SK-N-SH (cell line): ENCODE results near the gene PRELID3B. TPM values are rescaled to one million over a fixed set of nuclear protein-coding genes. Genes with fewer than 3 reads are reported as not detected.

Experiments used
- CTCF ChIA-PET: fragments of 300-600, 350-600 bp; formaldehyde crosslinking; extraction: SDS; loops from one replicate; lab custom pipeline; 2021; lab: Yijun Ruan, JAX
- POLR2A ChIA-PET: fragments of 350-600 bp; sonication (Branson Sonifier 250); formaldehyde crosslinking; extraction: SDS; loops from one replicate; lab custom pipeline; 2020; ENCODE audit warnings: antibody characterized with exemption, inconsistent platforms; lab: Yijun Ruan, JAX
- DNase-seq: peaks from one replicate; pipeline ENCODE4 v3.0.0; 2012
- H2AFZ ChIP-seq: fragments of 200-600 bp; sonication (generic); 2 replicates; pipeline ENCODE4 v1.8.1; 2016; ENCODE audit warnings: antibody characterized with exemption, mild to moderate bottlenecking, low read depth
- H3F3A ChIP-seq: fragments of 200-600 bp; sonication (generic); replicated peaks from 2 replicates; pipeline ENCODE3; 2016; ENCODE audit warnings: antibody characterized with exemption, mild to moderate bottlenecking; ENCODE audit not compliant: insufficient read depth
- H3K27ac ChIP-seq, 2 experiments: fragments of 200-500 bp in 1 of 2; fragments of 200-600 bp in 1 of 2; sonication (Bioruptor generic) in 1 of 2; sonication (generic), shearing (Covaris generic) in 1 of 2; 2 replicates each; pipeline versions ENCODE4 v1.5.1 to v1.6.1; 2014 to 2016; ENCODE audit warnings: low read depth in 2 of 2, inconsistent platforms in 1 of 2, low read length in 1 of 2, mild to moderate bottlenecking in 1 of 2, mixed read lengths in 1 of 2
- H3K27me3 ChIP-seq: fragments of 200-600 bp; sonication (generic), shearing (Covaris generic); 2 replicates; pipeline ENCODE4 v1.6.1; 2016; ENCODE audit warnings: mixed run types; ENCODE audit not compliant: insufficient read depth
- H3K36me3 ChIP-seq, 2 experiments: fragments of 200-500 bp in 1 of 2; fragments of 200-600 bp in 1 of 2; sonication (Bioruptor generic) in 1 of 2; sonication (generic) in 1 of 2; replicated peaks in 1 of 2; 2 replicates each; pipeline versions ENCODE3 to v1.5.1; 2014 to 2016; ENCODE audit warnings: low read length in 1 of 2, mild to moderate bottlenecking in 1 of 2; ENCODE audit not compliant: insufficient read depth in 2 of 2, control insufficient read depth in 1 of 2
- H3K4me1 ChIP-seq, 2 experiments: fragments of 200-500 bp in 1 of 2; fragments of 200-600 bp in 1 of 2; sonication (Bioruptor generic) in 1 of 2; sonication (generic), shearing (Covaris generic) in 1 of 2; 2 replicates each; pipeline versions ENCODE4 v1.5.1 to v1.6.1; 2014 to 2016; ENCODE audit warnings: low read depth in 1 of 2, low read length in 1 of 2, mixed run types in 1 of 2; ENCODE audit not compliant: insufficient read depth in 2 of 2, control insufficient read depth in 1 of 2
- H3K4me2 ChIP-seq: fragments of 200-600 bp; sonication (generic), shearing (Covaris generic); 2 replicates; pipeline ENCODE4 v1.6.1; 2017; ENCODE audit warnings: mixed run types
- H3K4me3 ChIP-seq, 2 experiments: fragments of 200-500 bp in 1 of 2; fragments of 200-600 bp in 1 of 2; sonication (Bioruptor generic) in 1 of 2; sonication (generic), shearing (Covaris generic) in 1 of 2; 2 replicates each; pipeline versions ENCODE4 v1.5.1 to v1.8.1; 2014 to 2016; ENCODE audit warnings: low read depth in 2 of 2, inconsistent platforms in 1 of 2, low read length in 1 of 2, mild to moderate bottlenecking in 1 of 2, mixed read lengths in 1 of 2, moderate library complexity in 1 of 2
- H3K79me2 ChIP-seq: fragments of 200-600 bp; sonication (generic); 2 replicates; pipeline ENCODE4 v1.8.1; 2017; ENCODE audit warnings: mild to moderate bottlenecking; ENCODE audit not compliant: insufficient read depth
- H3K9ac ChIP-seq: fragments of 200-600 bp; sonication (generic); 2 replicates; pipeline ENCODE4 v1.6.1; 2017; ENCODE audit warnings: mixed run types
- H3K9me2 ChIP-seq: fragments of 200-600 bp; sonication (generic); 2 replicates; pipeline ENCODE4 v1.6.1; 2017; ENCODE audit warnings: mixed run types
- H3K9me3 ChIP-seq: fragments of 200-600 bp; sonication (generic); 2 replicates; pipeline ENCODE4 v1.6.1; 2017; ENCODE audit warnings: mixed run types, mild to moderate bottlenecking, moderate library complexity
- H4K20me1 ChIP-seq: fragments of 200-600 bp; sonication (generic); 2 replicates; pipeline ENCODE4 v1.6.1; 2017; ENCODE audit warnings: mild to moderate bottlenecking, mixed run types; ENCODE audit not compliant: insufficient read depth
- EP300 ChIP-seq, 2 experiments: IDR thresholded peaks; 2 replicates each; pipeline versions ENCODE4 v1.4.0 to v1.6.1; 2012; ENCODE audit warnings: borderline replicate concordance in 1 of 2, low read depth in 1 of 2, low read length in 1 of 2
- EZH2phosphoT487 ChIP-seq: fragments of 200-600 bp; sonication (generic); IDR thresholded peaks from 2 replicates; pipeline ENCODE4 v1.6.1; 2017; ENCODE audit warnings: low read depth, mixed run types, mild to moderate bottlenecking, antibody characterized with exemption, moderate library complexity, borderline replicate concordance
- GATA2 ChIP-seq: sonication (generic); formaldehyde crosslinking; IDR thresholded peaks from 2 replicates; pipeline ENCODE4 v1.5.0; 2020; ENCODE audit warnings: mild to moderate bottlenecking, missing genetic modification reagents
- MAX ChIP-seq: IDR thresholded peaks from 2 replicates; pipeline ENCODE4 v1.4.0; 2012; ENCODE audit warnings: low read depth
- MEF2A ChIP-seq: IDR thresholded peaks from 2 replicates; pipeline ENCODE4 v1.4.0; 2012; ENCODE audit warnings: low read depth, borderline replicate concordance
- NFIC ChIP-seq: IDR thresholded peaks from 2 replicates; pipeline ENCODE4 v1.4.0; 2012; ENCODE audit warnings: borderline replicate concordance
- NRF1 ChIP-seq: IDR thresholded peaks from 2 replicates; pipeline ENCODE4 v1.6.1; 2012; ENCODE audit warnings: low read depth, mild to moderate bottlenecking, low read length
- POLR2AphosphoS5 ChIP-seq: IDR thresholded peaks from 2 replicates; pipeline ENCODE4 v1.6.1; 2012; ENCODE audit warnings: low read depth, low read length
- RAD21 ChIP-seq: IDR thresholded peaks from 2 replicates; pipeline ENCODE4 v1.6.1; 2012; ENCODE audit warnings: mild to moderate bottlenecking, low read length
- RCOR1 ChIP-seq: fragments of 150-350 bp; IDR thresholded peaks from 2 replicates; pipeline ENCODE4 v1.6.1; 2017; ENCODE audit warnings: antibody characterized with exemption, low read length
- REST ChIP-seq: IDR thresholded peaks from 2 replicates; pipeline ENCODE4 v1.6.1; 2012; ENCODE audit warnings: mild to moderate bottlenecking, low read depth, low read length, moderate library complexity
- RFX5 ChIP-seq: IDR thresholded peaks from 2 replicates; pipeline ENCODE4 v1.6.1; 2012; ENCODE audit warnings: mild to moderate bottlenecking, improper control_type of control experiment, low read length
- SMC3 ChIP-seq: IDR thresholded peaks from 2 replicates; pipeline ENCODE4 v1.6.1; 2012; ENCODE audit warnings: low read depth, low read length, improper control_type of control experiment
- TAF1 ChIP-seq: IDR thresholded peaks from 2 replicates; pipeline ENCODE4 v1.6.1; 2012; ENCODE audit warnings: low read depth, mild to moderate bottlenecking, low read length, moderate library complexity, borderline replicate concordance
- TEAD4 ChIP-seq: IDR thresholded peaks from 2 replicates; pipeline ENCODE4 v1.4.0; 2012; ENCODE audit warnings: mild to moderate bottlenecking, borderline replicate concordance; ENCODE audit not compliant: insufficient read depth
- USF1 ChIP-seq: IDR thresholded peaks from 2 replicates; pipeline ENCODE4 v1.4.0; 2012; ENCODE audit warnings: low read depth, borderline replicate concordance
- YY1 ChIP-seq: IDR thresholded peaks from 2 replicates; pipeline ENCODE4 v1.4.0; 2012; ENCODE audit warnings: low read depth, mild to moderate bottlenecking
- WGBS: methylation state at CpG from one replicate; pipeline ENCODE4 v1.1.6; 2017; ENCODE audit warnings: low lambda C conversion rate; 5-methylcytosine and 5-hydroxymethylcytosine counted together
- polyA plus RNA-seq, 3 experiments: library from polyadenylated mRNA; depleted of rRNA; stranded (reverse); fragments of >200 nt; gene quantifications; 2 replicates each; pipeline ENCODE4 v1.2.3, GENCODE V29; 2012
- TF ChIP-seq, protein P1 (sequence below): IDR thresholded peaks from 2 replicates; pipeline ENCODE4 v1.4.0; 2012; ENCODE audit warnings: low read depth, borderline replicate concordance

PRELID3B gene
- polyA plus RNA-seq, 1 of the 3 experiments (the other 2 are of a cell fraction), result 20.9 TPM

DNA sequence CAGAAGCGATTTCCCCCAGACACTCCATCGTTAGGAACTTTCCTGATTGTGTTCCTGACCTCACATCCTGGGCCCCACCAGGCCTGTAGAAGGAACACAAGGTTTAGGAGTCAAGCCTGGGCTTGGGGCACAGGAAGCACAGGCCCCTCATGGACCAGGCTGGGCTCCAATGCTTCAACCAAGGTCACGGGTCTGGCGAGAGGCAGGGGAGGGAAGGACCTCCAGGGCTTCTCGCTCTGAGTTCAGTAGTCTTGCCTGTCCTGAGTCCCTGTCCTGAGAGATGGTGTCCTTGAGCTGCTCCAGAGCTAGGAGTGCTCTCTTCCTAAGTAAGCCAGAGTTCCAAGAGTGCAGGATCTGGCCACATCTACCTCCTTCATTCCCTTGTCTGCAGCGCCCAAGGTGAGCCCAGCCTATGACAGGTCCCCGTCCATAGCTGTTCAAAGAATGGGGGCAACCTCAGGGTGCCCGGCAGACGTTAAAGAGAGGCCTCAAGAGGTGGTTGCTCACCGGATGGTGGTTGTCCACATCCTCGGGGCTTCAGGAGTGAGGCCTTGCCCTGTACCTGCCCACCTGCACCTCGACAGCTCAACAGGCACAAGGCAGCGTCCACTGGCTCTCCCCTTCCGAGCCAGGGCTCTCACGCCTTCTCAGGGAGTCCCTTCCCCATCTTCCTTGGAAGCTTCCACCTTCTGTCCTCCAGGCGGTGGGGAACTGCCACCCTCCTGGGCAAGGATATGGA, 24.9 kb downstream of the PRELID3B start:
- Histone ChIP-seq H3K36me3 (peaks cover 0 to 3% of the 10 kb centered on the region in 2 experiments), H3K27me3 (no peaks in the 10 kb centered on the region), H3K9me3 (no peaks in the 10 kb centered on the region), H3F3A (peaks cover 29% of the 10 kb centered on the region), H3K27ac (no peak overlapping the region; a peak in 1 of 4 replicates), H3K79me2 (peaks cover 9% of the 10 kb centered on the region; the same call in 1 of the 2 replicates), H2AFZ (no peak overlapping the region), H3K9me2 (no peaks in the 10 kb centered on the region), H3K9ac (no peak overlapping the region)
- CTCF ChIA-PET, result interaction anchor here (0.8 to 1.9 kb wide), 3 partner anchors 12 to 205 kb away, joined by 4 to 9 read pairs (median 4); no protein-coding TSS in a partner anchor
- POLR2A ChIA-PET, result interaction anchor here (2.4 kb wide), 1 partner anchor 14 kb away, joined by 7 read pairs; the partner anchor contains the start of gene ATP5F1E
- TF ChIP-seq MEF2A (no peak), NRF1 (no peak), REST (no peak), YY1 (no peak), EZH2phosphoT487 (no peak), MAX (no peak), SMC3 (no peak), RCOR1 (no peak), USF1 (no peak), NFIC (no peak), RFX5 (no peak), TEAD4 (no peak), RAD21 (no peak), EP300 (IDR thresholded peaks at IDR 0.05; ENCODE audit: borderline replicate concordance in 1 of 2, low read depth in 1 of 2, low read length in 1 of 2) (no peak), TAF1 (no peak), GATA2 (no peak), POLR2AphosphoS5 (no peak)
- TF ChIP-seq, protein P1, sequence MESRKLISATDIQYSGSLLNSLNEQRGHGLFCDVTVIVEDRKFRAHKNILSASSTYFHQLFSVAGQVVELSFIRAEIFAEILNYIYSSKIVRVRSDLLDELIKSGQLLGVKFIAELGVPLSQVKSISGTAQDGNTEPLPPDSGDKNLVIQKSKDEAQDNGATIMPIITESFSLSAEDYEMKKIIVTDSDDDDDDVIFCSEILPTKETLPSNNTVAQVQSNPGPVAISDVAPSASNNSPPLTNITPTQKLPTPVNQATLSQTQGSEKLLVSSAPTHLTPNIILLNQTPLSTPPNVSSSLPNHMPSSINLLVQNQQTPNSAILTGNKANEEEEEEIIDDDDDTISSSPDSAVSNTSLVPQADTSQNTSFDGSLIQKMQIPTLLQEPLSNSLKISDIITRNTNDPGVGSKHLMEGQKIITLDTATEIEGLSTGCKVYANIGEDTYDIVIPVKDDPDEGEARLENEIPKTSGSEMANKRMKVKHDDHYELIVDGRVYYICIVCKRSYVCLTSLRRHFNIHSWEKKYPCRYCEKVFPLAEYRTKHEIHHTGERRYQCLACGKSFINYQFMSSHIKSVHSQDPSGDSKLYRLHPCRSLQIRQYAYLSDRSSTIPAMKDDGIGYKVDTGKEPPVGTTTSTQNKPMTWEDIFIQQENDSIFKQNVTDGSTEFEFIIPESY, result no peak
- TF ChIP-seq, all 33 proteins: peak for 0
- peaks cover 13 to 42% of the 10 kb centered on the region in 2 experiments for H3K4me1 ChIP-seq
- WGBS, result 97% methylated on average over 16 of the region's 16 CpGs
- H4K20me1 ChIP-seq, result no peaks in the 10 kb centered on the region
- DNase-seq, result no peak
- H3K4me3 ChIP-seq, result no peak overlapping the region
- no peak overlapping the region for H3K4me2 ChIP-seq
